OCI-LY1 (cell line): ENCODE measurements around the gene FAU.

Experiments used
- CTCF ChIP-seq: fragments of 200-600 bp; sonication (generic), shearing (Covaris generic); IDR thresholded peaks from 2 replicates; pipeline ENCODE4 v1.5.1; 2017; ENCODE audit warnings: mild to moderate bottlenecking, antibody characterized with exemption, low read length, moderate library complexity, mixed read lengths
- EZH2 ChIP-seq: fragments of 200-600 bp; sonication (generic), shearing (Covaris generic); IDR thresholded peaks from 2 replicates; pipeline ENCODE4 v1.8.0; 2017; ENCODE audit warnings: borderline replicate concordance, mixed run types, mild to moderate bottlenecking, antibody characterized with exemption, low read length, moderate library complexity, mixed read lengths

DNA sequence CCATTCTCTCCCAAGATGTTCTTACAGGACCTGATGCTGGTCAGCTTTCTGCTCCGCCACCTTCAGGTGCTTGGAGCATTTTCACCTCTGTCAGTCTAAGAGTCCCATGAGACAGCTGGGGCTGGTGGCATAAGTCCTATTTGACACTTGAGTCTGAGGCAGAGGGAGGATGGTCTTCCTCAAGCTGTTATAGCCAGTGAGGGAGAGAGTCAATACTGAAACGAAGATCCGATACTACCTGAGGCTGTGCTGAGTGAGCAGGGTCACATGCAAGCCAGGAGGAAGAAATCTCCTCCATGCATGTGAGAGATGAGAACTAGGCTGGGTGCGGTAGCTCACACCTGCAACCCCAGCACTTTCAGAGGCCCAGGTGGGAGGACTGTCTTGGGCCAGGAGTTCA, 32.3 kb downstream of the FAU start:
- TF ChIP-seq CTCF (no peak), EZH2 (no peak)
